ENCODE data around the gene RMDN2.

RMDN2 gene

GRCh38 chr2:37982847-37983246, 57.8 kb downstream of the RMDN2 start:
- in situ Hi-C loops (cut with HindIII; ENCODE audit: low sequenced_read_pairs): no loop called here
- no peak for TF ChIP-seq CTCF (IDR thresholded peaks at IDR 0.05; ENCODE audit: low read depth, low read length)
- no peak for DNase-seq (ENCODE audit: low read depth, low spot score)
- H3K4me3 ChIP-seq (ENCODE audit: low read depth, low read length): no peak overlapping the region

GRCh38 chr2:37983719-37984118, 58.6 kb downstream of the RMDN2 start:
- in situ Hi-C loops (cut with HindIII; ENCODE audit: low sequenced_read_pairs): no loop called here

GRCh38 chr2:37984176-37984575, 59.1 kb downstream of the RMDN2 start:
- DNase-seq (ENCODE audit: low read depth, low spot score): no peak
- TF ChIP-seq CTCF (IDR thresholded peaks at IDR 0.05; ENCODE audit: low read depth, low read length): no peak
- H3K4me3 ChIP-seq (ENCODE audit: low read depth, low read length): no peak overlapping the region
- in situ Hi-C loops (cut with HindIII; ENCODE audit: low sequenced_read_pairs): no loop called here

More at GRCh38 chr2:37983719-37984118, 58.6 kb downstream of the RMDN2 start:
- DNase-seq (ENCODE audit: low read depth, low spot score): no peak
- no peak overlapping the region for H3K4me3 ChIP-seq (ENCODE audit: low read depth, low read length)
- no peak for TF ChIP-seq CTCF (IDR thresholded peaks at IDR 0.05; ENCODE audit: low read depth, low read length)

GRCh38 chr2:37984589-37984988, 59.5 kb downstream of the RMDN2 start:
- DNase-seq (ENCODE audit: low read depth, low spot score): peak; percentile 54
- H3K4me3 ChIP-seq (ENCODE audit: low read depth, low read length): no peak overlapping the region
- no peak for TF ChIP-seq CTCF (IDR thresholded peaks at IDR 0.05; ENCODE audit: low read depth, low read length)
- in situ Hi-C loops (cut with HindIII; ENCODE audit: low sequenced_read_pairs): no loop called here

GRCh38 chr2:37985333-37985732, 60.2 kb downstream of the RMDN2 start:
- TF ChIP-seq CTCF (IDR thresholded peaks at IDR 0.05; ENCODE audit: low read depth, low read length): no peak
- peak; percentile 61 for DNase-seq (ENCODE audit: low read depth, low spot score)
- H3K4me3 ChIP-seq (ENCODE audit: low read depth, low read length): no peak overlapping the region
- in situ Hi-C loops (cut with HindIII; ENCODE audit: low sequenced_read_pairs): no loop called here

GRCh38 chr2:37987098-37987775, 62.1 kb downstream of the RMDN2 start:
- H3K4me3 ChIP-seq (ENCODE audit: low read depth, low read length): no peak overlapping the region
- in situ Hi-C loops (cut with HindIII; ENCODE audit: low sequenced_read_pairs): no loop called here
- DNase-seq (ENCODE audit: low read depth, low spot score): no peak
- no peak for TF ChIP-seq CTCF (IDR thresholded peaks at IDR 0.05; ENCODE audit: low read depth, low read length)
